ENCODE results near the gene CCNC.

The CCNC gene

GRCh38 chr6:99606656-99607415, 38.4 kb upstream of the CCNC start, which contains the start of gene PRDM13:
Gene PRDM13 (plus strand): TSS chr6:99606833. CDS start chr6:99607035, 202 bp downstream.
- Histone ChIP-seq H3K36me3 (replicated peaks; ENCODE audit: low read depth, low read length) (no peaks in the 10 kb centered on the region), H3K27ac (ENCODE audit: low read length) (no peak within 1 kb of the TSS), H3K4me2 (ENCODE audit: low read length) (no peak within 1 kb of the TSS), H3K27me3 (ENCODE audit: low read depth, low read length) (no peaks in the 10 kb centered on the region), H4K20me1 (ENCODE audit: insufficient read depth, low read length) (no peaks in the 10 kb centered on the region), H2AFZ (ENCODE audit: low read depth, low read length) (no peak within 1 kb of the TSS), H3K4me3 (ENCODE audit: low read length) (no peak within 1 kb of the TSS), H3K79me2 (ENCODE audit: low read length) (no peaks in the 10 kb centered on the region), H3K4me1 (ENCODE audit: low read length) (peaks cover 18% of the 10 kb centered on the region), H3K9me3 (ENCODE audit: insufficient read depth, low read length) (no peaks in the 10 kb centered on the region), H3K9ac (ENCODE audit: low read length) (no peak within 1 kb of the TSS)
- no peak for TF ChIP-seq CTCF (IDR thresholded peaks at IDR 0.05; ENCODE audit: low read depth, low read length)
- TF ChIP-seq EZH2phosphoT487 (IDR thresholded peaks at IDR 0.05; ENCODE audit: low read depth): no peak

GRCh38 chr6:99605911-99606655, 37.6 kb upstream of the CCNC start:
- H3K9me3 ChIP-seq (ENCODE audit: insufficient read depth, low read length): no peaks in the 10 kb centered on the region
- no peaks in the 10 kb centered on the region for H3K36me3 ChIP-seq (replicated peaks; ENCODE audit: low read depth, low read length)
- no peak overlapping the region for H3K27ac ChIP-seq (ENCODE audit: low read length)
- peaks cover 11% of the 10 kb centered on the region for H3K4me1 ChIP-seq (ENCODE audit: low read length)
- H3K79me2 ChIP-seq (ENCODE audit: low read length): no peaks in the 10 kb centered on the region
- no peak overlapping the region for H3K4me3 ChIP-seq (ENCODE audit: low read length)
- H3K27me3 ChIP-seq (ENCODE audit: low read depth, low read length): no peaks in the 10 kb centered on the region
- H4K20me1 ChIP-seq (ENCODE audit: insufficient read depth, low read length): no peaks in the 10 kb centered on the region
- H3K4me2 ChIP-seq (ENCODE audit: low read length): no peak overlapping the region
- H3K9ac ChIP-seq (ENCODE audit: low read length): no peak overlapping the region
- no peak overlapping the region for H2AFZ ChIP-seq (ENCODE audit: low read depth, low read length)
- no peak for TF ChIP-seq EZH2phosphoT487 (IDR thresholded peaks at IDR 0.05; ENCODE audit: low read depth)
- TF ChIP-seq CTCF (IDR thresholded peaks at IDR 0.05; ENCODE audit: low read depth, low read length): no peak

GRCh38 chr6:99605074-99605734, 36.7 kb upstream of the CCNC start:
- Histone ChIP-seq H3K79me2 (ENCODE audit: low read length) (no peaks in the 10 kb centered on the region), H3K9ac (ENCODE audit: low read length) (no peak overlapping the region), H3K27me3 (ENCODE audit: low read depth, low read length) (no peaks in the 10 kb centered on the region), H3K4me1 (ENCODE audit: low read length) (peaks cover 2% of the 10 kb centered on the region), H3K36me3 (replicated peaks; ENCODE audit: low read depth, low read length) (no peaks in the 10 kb centered on the region), H3K27ac (ENCODE audit: low read length) (no peak overlapping the region), H3K4me2 (ENCODE audit: low read length) (no peak overlapping the region), H3K9me3 (ENCODE audit: insufficient read depth, low read length) (no peaks in the 10 kb centered on the region), H4K20me1 (ENCODE audit: insufficient read depth, low read length) (no peaks in the 10 kb centered on the region), H3K4me3 (ENCODE audit: low read length) (no peak overlapping the region), H2AFZ (ENCODE audit: low read depth, low read length) (no peak overlapping the region)
- TF ChIP-seq EZH2phosphoT487 (IDR thresholded peaks at IDR 0.05; ENCODE audit: low read depth): no peak
- no peak for TF ChIP-seq CTCF (IDR thresholded peaks at IDR 0.05; ENCODE audit: low read depth, low read length)
